Stimulated activated CD4-positive, alpha-beta T cell treated with anti-CD3 and anti-CD28 coated beads, Interleukin-4, amount 100 ng/mL, for 48 hours (primary cell): ENCODE results near the gene PKNOX2.

ENCODE experiments used
- DNase-seq, 2 donors: peaks; one replicate each; pipeline ENCODE4 v3.0.0-alpha.2; 2020; ENCODE audit warnings: low read depth in 2 of 2

The PKNOX2 gene

DNA sequence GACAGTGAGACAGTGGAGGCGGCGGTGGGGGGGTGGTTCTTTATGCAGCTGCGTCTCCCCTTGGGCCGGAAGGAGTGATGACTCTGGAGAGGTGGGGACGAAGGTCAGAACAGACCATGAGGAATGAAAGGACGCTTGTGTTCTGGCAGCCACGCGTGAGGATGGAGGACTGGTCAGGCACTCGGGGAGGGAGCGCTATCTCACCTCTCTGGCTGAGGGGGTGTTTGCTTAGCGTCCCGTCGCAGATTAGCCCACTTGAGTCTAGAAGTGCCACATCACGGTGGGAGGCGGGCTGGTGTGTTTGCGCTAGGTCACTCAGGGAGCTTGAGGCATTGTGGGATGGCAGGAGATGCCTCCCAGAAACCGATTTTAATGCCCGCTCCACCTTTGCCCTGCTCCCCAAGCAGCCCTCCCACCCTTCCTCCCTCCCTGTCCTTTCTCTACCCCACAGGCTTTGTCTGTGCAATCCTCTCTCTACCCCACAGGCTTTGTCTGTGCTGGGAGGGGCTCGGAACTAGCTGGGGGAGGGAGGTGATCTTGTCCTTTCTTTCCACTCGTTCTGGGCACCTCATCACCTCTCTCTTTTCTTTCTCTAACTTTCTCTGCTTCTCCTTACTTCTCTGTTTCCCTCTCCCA lies 97.8 kb downstream of the PKNOX2 start:
- DNase-seq: no peak

GRCh38 chr11:125262830-125263218 lies 98.3 kb downstream of the PKNOX2 start:
- no peak for DNase-seq

DNA sequence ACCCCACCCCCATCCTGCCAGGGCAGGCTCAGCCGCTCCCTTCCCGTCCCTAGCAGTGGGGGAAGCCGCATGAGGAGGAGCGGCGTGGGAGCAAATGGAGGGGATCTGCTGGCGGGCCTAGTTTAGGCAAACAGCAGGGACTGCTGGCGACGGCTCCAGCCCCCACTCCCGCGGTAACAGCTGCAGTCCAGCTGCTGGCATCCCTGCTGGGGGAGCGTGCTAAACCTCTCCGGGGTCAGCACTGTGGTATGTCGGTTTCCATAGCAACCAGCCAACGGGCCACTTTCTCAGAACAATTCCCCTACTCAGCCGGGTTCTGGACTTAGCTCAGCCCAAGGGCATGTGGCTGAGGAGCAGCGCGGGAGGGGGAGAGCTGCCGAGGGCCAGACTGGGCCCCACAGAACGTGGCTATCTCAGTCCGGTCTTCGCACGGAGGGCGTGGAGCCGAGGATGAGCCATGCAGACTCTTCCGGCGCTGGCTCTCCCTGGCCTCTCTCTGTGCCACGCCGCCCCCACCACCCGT lies 98.8 kb downstream of the PKNOX2 start:
- no peak for DNase-seq

DNA sequence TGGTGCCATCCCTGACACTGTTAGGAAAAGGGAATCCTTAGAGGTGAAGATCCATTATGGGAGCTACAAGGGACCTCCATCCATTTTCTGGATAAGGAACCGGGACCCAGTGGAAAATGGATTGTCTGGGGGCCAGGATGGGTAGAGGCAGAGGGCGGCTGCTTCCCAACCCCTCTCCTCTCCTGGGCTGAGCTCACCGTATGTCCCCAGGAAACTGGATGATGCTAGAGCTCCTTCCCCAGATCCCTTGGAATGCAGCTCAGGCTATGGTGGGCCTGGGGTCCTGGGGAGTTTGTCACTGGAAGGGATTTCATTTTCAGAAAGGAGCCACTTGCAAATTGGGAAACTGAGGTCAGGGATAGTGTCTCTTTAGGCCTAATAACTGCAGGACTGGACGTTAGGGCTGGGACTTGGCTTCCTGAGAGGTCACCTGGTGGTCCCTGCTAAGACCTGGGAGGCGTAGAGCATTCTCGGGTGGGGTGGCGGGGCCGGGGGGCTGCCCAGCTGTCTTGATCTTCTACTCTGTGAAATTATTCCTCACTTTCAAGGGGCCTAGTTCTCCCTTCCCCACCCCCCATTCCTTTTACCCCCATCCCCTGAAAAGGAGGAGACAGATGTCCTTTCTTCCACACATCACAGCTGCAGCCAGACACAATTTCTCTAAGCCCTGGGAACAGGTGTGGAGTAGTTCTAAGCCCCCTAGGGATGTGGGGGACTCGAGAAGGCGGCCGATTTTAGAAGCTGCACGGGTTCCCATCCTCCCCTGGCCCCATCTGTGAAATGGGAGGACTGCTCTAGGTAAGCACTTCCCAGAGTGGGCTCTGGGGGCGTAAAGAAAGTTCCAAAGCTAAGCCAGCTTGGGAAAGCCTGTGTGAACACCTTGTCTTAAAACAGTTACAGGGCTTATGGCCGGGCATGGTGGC lies 99.8 kb downstream of the PKNOX2 start:
- DNase-seq: no peak

GRCh38 chr11:125267548-125267947 lies 103.0 kb downstream of the PKNOX2 start:
- DNase-seq: no peak

GRCh38 chr11:125268611-125269010 lies 104.1 kb downstream of the PKNOX2 start:
- DNase-seq: no peak

DNA sequence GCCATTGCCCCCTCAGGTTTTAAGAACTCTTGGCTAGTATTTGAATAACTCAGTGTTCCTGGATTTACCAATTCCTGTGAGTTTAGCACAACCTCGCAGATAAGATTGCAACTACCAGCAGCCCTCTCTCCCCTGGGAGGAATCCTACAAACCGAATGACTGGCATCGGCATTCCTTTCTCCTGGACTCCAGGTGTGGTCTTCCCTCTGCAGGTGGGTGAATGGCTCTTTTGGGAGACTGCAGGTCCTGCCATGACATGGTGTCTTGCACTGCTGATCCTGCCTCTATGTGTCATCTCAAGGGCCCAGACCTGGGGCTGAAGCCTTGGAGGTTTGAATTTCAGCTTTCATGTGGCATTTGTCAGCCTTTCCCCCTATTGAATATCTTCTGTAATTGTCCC lies 105.6 kb downstream of the PKNOX2 start:
- no peak for DNase-seq

- DNase-seq: no peak
These were observed 106.2 kb downstream of the PKNOX2 start for GRCh38 chr11:125270711-125271110.

DNA sequence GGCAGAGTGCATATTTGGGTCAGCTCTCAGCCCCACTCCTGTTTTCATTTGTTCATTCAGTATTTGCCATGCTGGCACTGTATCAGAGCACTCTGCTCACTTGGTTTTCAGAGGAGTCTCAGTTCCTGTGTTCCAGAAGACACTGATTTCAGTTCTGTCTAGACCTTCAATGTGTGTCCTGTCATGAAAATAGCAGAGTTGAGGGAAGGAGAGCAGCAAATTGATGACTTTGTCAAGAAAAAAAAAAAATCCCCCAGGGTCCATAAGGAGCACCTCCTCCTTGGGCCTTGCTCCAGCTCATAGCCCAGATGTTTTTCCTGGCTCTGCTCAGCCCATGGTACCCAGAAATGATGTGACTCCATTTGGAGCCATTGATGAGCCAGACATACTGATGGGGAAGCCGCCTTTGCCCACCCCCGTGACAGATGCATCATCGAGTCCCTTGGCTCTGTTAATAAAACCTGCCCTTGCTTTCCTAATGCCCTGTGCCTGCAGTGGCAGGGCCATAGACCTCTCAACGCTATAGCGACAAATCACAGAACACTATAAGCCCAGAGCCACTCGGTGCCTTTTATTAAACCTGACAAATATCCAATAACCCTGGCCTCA lies 107.0 kb downstream of the PKNOX2 start:
- DNase-seq: no peak

- DNase-seq: no peak
These were observed 107.5 kb downstream of the PKNOX2 start for GRCh38 chr11:125272092-125272491.

- DNase-seq: no peak
These were observed 108.3 kb downstream of the PKNOX2 start for GRCh38 chr11:125272821-125273220.

DNA sequence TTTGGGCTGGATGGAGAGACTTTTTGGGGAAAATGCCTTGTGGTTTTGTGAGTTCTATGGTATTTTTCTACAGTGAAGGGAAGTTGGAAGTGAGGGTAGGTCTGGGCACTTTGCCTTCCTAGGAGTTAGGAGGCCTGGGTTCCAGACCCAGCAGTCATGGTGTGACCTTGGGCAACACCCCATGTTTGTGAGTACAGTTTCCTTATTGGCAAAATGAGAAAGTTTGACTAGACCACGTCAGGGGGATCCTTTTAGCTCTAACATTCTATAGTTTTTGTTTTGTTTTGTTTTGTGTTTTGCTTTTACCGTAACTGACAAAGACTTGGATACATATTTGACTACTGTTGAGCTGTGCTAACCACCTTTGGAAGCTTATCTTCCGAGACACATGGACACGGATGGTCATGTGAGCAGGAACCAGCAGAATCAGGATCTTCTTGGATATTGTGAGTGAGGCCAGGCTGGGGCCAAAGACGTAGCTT lies 109.0 kb downstream of the PKNOX2 start:
- no peak for DNase-seq

GRCh38 chr11:125274309-125274708 lies 109.8 kb downstream of the PKNOX2 start:
- no peak for DNase-seq

- DNase-seq: no peak
These were observed 110.2 kb downstream of the PKNOX2 start for GRCh38 chr11:125274774-125275173.

DNA sequence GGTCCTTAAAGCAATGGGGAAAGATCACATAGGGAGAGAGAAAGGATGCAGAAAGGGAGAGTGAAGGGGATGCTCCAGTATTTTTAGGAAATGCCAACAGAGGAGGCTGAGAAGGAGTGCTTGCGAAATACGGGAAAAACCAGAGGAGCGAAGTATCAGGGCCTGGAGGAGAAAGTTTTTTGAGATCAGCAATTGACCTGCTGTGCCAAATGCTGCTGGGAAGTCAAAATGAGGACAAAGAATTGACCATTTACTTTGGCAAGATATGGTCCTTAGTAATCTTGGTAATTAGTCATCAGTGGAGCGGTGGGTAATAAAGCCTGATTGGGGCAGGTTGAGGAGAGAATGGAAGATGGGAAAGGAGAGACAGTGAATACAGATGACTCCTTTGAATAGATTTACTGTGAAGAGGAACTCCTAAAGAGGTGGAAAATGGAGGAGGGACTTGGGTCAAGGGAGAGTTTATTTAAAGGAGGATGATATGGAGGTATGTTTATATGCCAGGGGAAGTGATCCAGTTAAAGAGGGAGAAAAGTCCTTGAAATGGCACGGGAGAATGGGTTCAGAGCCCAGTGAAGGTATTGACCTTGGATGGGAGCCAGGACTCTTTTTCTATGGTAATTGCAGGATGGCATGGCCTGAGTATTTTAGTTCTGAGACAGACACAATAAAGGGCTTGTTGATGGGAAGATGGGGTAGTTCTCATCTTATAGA lies 111.5 kb downstream of the PKNOX2 start:
- no peak for DNase-seq

DNA sequence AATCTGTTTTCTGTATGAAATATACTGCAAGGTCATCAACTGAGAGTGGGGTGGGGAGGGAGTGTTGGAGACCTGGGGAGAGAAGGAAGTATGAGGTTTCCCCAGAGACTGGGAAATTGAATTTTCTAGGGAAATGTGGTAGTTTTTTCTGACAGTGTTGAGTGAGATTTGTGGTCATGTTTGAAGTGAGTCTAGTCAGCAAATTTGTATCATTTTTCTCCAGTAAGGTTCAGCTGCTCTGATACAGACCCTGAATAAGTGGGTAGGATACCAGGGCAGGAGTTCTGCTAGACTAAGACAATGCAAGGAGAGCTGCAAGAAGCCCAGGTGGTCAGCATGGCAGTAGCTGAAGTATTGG lies 112.0 kb downstream of the PKNOX2 start:
- DNase-seq: no peak

DNA sequence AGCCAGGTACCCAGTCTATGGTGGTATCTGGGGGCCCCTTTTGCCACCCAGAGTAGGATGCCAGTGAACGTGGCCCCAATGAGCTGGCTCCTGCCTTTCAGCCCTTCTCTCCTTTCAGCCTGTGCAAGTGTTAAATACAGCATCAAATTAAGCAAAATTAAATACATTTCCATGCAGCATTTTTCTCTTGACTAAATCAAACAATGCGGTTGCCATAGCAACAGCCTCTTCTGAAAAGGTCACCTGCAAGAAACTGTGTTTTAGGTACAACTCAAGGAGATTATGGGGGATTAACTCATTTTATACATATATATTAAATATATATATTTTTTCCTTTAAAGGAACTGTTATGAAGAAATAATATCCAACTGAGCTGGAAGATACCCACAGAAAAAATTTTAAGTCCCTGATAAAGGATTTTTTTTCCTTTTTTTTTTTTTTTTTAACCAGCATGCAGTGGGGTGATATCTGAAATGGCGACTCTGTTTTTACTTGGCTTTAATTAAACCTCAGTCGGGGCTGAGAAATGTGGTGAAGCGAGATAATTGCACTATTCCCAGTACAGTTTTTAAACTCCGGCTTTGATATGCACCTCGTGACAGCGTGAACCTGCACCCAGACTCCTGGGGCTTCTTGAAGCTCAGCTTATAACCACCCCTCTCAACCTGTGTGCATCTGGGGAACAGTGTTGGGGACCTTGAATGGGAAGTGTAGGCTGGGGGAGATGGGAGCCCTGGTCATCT lies 115.3 kb downstream of the PKNOX2 start:
- no peak for DNase-seq

DNA sequence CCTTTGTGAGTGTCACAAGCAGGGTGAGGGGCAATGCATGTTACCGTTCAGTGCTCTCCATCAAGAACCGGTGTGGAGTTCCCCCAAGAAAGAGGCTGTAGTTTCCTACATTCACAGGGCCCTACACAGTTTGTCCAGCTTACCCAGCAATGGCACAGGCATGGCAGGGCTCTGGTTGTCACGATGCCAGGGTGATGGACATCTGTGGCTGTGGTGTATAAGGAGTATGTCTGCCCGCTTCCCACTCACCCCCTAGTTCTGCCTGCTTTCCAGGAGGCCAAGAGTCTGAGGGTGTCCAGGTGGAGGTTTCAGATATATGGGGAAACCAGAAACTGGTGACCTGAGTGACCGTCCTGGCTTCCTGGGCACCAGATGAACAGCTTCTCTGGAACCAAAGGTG lies 116.1 kb downstream of the PKNOX2 start:
- no peak for DNase-seq

- DNase-seq: no peak
These were observed 117.5 kb downstream of the PKNOX2 start for GRCh38 chr11:125281831-125282595.

DNA sequence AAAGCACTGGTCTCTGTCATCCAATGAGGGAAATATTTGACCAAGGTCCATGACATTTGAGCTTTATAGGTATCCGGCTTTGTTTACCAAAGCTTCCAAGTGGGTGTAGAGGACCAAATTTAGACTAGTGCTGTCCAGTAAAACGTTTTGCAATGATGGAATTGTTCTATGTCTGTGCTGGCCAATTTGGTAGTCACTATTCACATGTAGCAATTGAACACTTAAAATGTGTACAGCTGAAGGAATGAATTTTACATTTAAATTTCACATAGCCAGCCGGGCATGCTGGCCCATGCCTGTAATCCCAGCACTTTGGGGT lies 118.0 kb downstream of the PKNOX2 start:
- no peak for DNase-seq
